Endothelial cell of umbilical vein (primary cell): ENCODE results near the gene VSTM4. TPM values are rescaled to one million over a fixed set of nuclear protein-coding genes. Genes with fewer than 3 reads are reported as not detected.

Experiments used
- BruUV-seq: library from RNA; stranded (reverse); fragments of 400-500 nt; replicated peaks from 2 replicates; lab custom pipeline; 2021; lab: Mats Ljungman, UMichigan
- CTCF ChIA-PET: fragments of 300-600, 350-600 bp; sonication (Branson Sonifier 250); formaldehyde crosslinking; loops from one replicate; lab custom pipeline; 2021; ENCODE audit warnings: antibody characterized with exemption, inconsistent platforms; lab: Charles Lee
- POLR2A ChIA-PET: fragments of 300-600, 350-600 bp; sonication (Branson Sonifier 250); formaldehyde crosslinking; loops from one replicate; lab custom pipeline; 2021; ENCODE audit warnings: antibody characterized with exemption, inconsistent platforms; lab: Charles Lee
- DNase-seq: peaks from one replicate; pipeline ENCODE4 v3.0.0-alpha.2; 2011; ENCODE audit warnings: low read depth, low spot score
- FAIRE-seq: peaks from 2 replicates; lab custom pipeline; 2011; peaks lifted over from hg19 to GRCh38; lab: Jason Lieb, UNC
- H2AFZ ChIP-seq: 2 replicates; pipeline ENCODE4 v1.6.0; 2012; ENCODE audit warnings: low read depth, low read length, control low read depth, inconsistent platforms
- H3K27ac ChIP-seq: 2 replicates; pipeline ENCODE4 v1.5.1; 2011; ENCODE audit warnings: low read depth, mild to moderate bottlenecking, control low read depth, low read length, moderate library complexity; ENCODE audit not compliant: insufficient read depth
- H3K27me3 ChIP-seq, 2 experiments: 2 replicates each; pipeline versions ENCODE4 v1.6.0 to v1.6.1; 2011; ENCODE audit warnings: low read length in 2 of 2, mixed read lengths in 1 of 2; ENCODE audit not compliant: control insufficient read depth in 2 of 2, insufficient read depth in 2 of 2
- H3K36me3 ChIP-seq, 2 experiments: 2 replicates in 1 of 2; 3 replicates in 1 of 2; pipeline ENCODE4 v1.5.1; 2011; ENCODE audit warnings: low read length in 2 of 2, mild to moderate bottlenecking in 1 of 2, moderate library complexity in 1 of 2; ENCODE audit not compliant: control insufficient read depth in 2 of 2, insufficient read depth in 2 of 2; ENCODE audit errors: extremely low read depth in 1 of 2
- H3K4me1 ChIP-seq: 3 replicates; pipeline ENCODE4 v1.5.1; 2011; ENCODE audit warnings: mild to moderate bottlenecking, low read length; ENCODE audit not compliant: control insufficient read depth, insufficient read depth; ENCODE audit errors: extremely low read depth
- H3K4me2 ChIP-seq: 2 replicates; pipeline ENCODE4 v1.6.1; 2011; ENCODE audit warnings: low read length, control low read depth, mixed read lengths; ENCODE audit not compliant: insufficient read depth
- H3K4me3 ChIP-seq, 3 experiments: fragments of 200-600 bp in 1 of 3; sonication (generic), shearing (Covaris generic) in 1 of 3; replicated peaks in 1 of 3; 2 replicates each; pipeline ENCODE4 v1.5.1; 2011 to 2016; ENCODE audit warnings: control low read depth in 3 of 3, low read length in 3 of 3, mild to moderate bottlenecking in 2 of 3, inconsistent platforms in 1 of 3, low read depth in 1 of 3, moderate library complexity in 1 of 3; ENCODE audit not compliant: insufficient read depth in 1 of 3
- H3K79me2 ChIP-seq: 2 replicates; pipeline ENCODE4 v1.6.0; 2012; ENCODE audit warnings: low read length, inconsistent platforms; ENCODE audit not compliant: control insufficient read depth, insufficient read depth
- H3K9ac ChIP-seq: replicated peaks from 2 replicates; pipeline ENCODE3; 2011; ENCODE audit warnings: low read length, control low read depth; ENCODE audit not compliant: insufficient read depth; ENCODE audit errors: extremely low read depth
- H3K9me1 ChIP-seq: replicated peaks from 3 replicates; pipeline ENCODE4 v1.6.0; 2011; ENCODE audit warnings: mild to moderate bottlenecking, low read length; ENCODE audit not compliant: control insufficient read depth, insufficient read depth; ENCODE audit errors: extremely low read depth
- H3K9me3 ChIP-seq: replicated peaks from 2 replicates; pipeline ENCODE4 v1.5.1; 2012; ENCODE audit warnings: low read length, inconsistent platforms; ENCODE audit not compliant: control insufficient read depth, insufficient read depth
- H4K20me1 ChIP-seq: replicated peaks from 2 replicates; pipeline ENCODE3; 2011; ENCODE audit warnings: mild to moderate bottlenecking, low read length; ENCODE audit not compliant: control insufficient read depth, insufficient read depth; ENCODE audit errors: extremely low read depth
- EZH2 ChIP-seq: IDR thresholded peaks from 2 replicates; pipeline ENCODE4 v1.6.1; 2012; ENCODE audit warnings: borderline replicate concordance, low read depth, mild to moderate bottlenecking, moderate library complexity, low read length, inconsistent platforms; ENCODE audit not compliant: severe bottlenecking
- FOS ChIP-seq: IDR thresholded peaks from 2 replicates; pipeline ENCODE4 v1.6.1; 2011; ENCODE audit warnings: mild to moderate bottlenecking, low read length, moderate library complexity, borderline replicate concordance; ENCODE audit not compliant: insufficient read depth
- GATA2 ChIP-seq: IDR thresholded peaks from 2 replicates; pipeline ENCODE4 v1.7.0; 2011; ENCODE audit warnings: low read depth, mild to moderate bottlenecking, moderate library complexity, mixed read lengths, low read length; ENCODE audit not compliant: insufficient read length, insufficient read depth
- JUN ChIP-seq: IDR thresholded peaks from 2 replicates; pipeline ENCODE4 v1.6.1; 2011; ENCODE audit warnings: borderline replicate concordance, low read depth; ENCODE audit not compliant: insufficient read length, insufficient read depth
- MYC ChIP-seq: IDR thresholded peaks from one replicate; pipeline ENCODE4 v1.6.1; 2011; ENCODE audit warnings: mild to moderate bottlenecking, low read depth, low read length
- POLR2A ChIP-seq: IDR thresholded peaks from 2 replicates; pipeline ENCODE4 v1.6.1; 2012; ENCODE audit warnings: low read depth, mild to moderate bottlenecking, control low read depth, low read length
- POLR2AphosphoS5 ChIP-seq: IDR thresholded peaks from 2 replicates; pipeline ENCODE4 v1.6.1; 2012; ENCODE audit warnings: low read depth, mild to moderate bottlenecking, control low read depth, low read length, moderate library complexity; ENCODE audit not compliant: insufficient read depth
- dilution Hi-C: fragments of 300-500 bp; cut with MboI; formaldehyde crosslinking; loops from one replicate; pipeline ENCODE4 v1.15.0; 2019; ENCODE audit warnings: low sequenced_read_pairs; ENCODE audit not compliant: extremely low pct_ligation_motif_present
- intact Hi-C: fragments of 100-400 bp; cut with micrococcal nuclease; formaldehyde crosslinking; loops from one replicate; pipeline ENCODE4 v1.10.0; 2022
- polyA plus RNA-seq, 4 experiments: library from polyadenylated mRNA; depleted of rRNA in 3 of 4; stranded (reverse) in 3 of 4; unstranded in 1 of 4; fragments of >200 nt; gene quantifications; 2 replicates each; pipeline versions ENCODE4 v1.2.1 to v1.2.3, GENCODE V29; 2011 to 2012; ENCODE audit warnings: missing spikeins in 1 of 4
- total RNA-seq: library from RNA; stranded (reverse); gene quantifications from 2 replicates; pipeline ENCODE4 v1.2.3, GENCODE V29; 2021
- TF ChIP-seq, protein P1 (sequence below), 2 donors: IDR thresholded peaks; 1 replicate in 1 of 2; 2 replicates in 1 of 2; pipeline ENCODE4 v1.5.1; 2011; ENCODE audit warnings: low read length in 2 of 2, mild to moderate bottlenecking in 2 of 2, moderate library complexity in 2 of 2, control low read depth in 1 of 2, inconsistent platforms in 1 of 2, low read depth in 1 of 2; ENCODE audit not compliant: insufficient read depth in 1 of 2; ENCODE audit errors: extremely low read depth in 1 of 2
- TF ChIP-seq, protein P2 (sequence below): IDR thresholded peaks from 2 replicates; pipeline ENCODE4 v1.6.1; 2011; ENCODE audit not compliant: insufficient read depth, insufficient read length

Gene VSTM4
- total and polyA plus RNA-seq, 2 donors (not counting 3 experiments of a cell fraction or from before 2014, with no cell fraction given): 0.07 TPM

DNA sequence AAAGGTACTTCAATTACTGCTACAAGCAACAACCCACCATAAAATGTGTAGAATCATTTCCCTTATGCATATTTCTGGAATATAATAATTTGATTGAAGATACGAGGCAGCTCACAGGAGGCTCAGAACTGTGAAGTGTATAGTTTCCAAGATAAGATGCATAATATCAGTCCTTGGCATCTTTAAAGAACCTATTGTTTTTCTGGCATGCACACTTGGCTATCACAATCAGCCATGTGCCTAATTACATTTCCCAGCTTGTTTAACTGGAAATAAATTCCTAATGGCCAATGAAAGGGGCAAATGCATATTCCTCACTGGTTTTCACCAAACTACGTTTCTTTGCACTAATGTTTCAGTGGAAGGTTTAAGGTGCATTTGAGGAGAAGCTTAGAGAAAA, 92.3 kb downstream of the VSTM4 start:
- H3K4me3 ChIP-seq: no peak overlapping the region
- DNase-seq (no peak), FAIRE-seq (no peak)
- TF ChIP-seq MYC (no peak), GATA2 (no peak), POLR2A (no peak), EZH2 (no peak), POLR2AphosphoS5 (no peak), JUN (no peak), FOS (no peak)
- TF ChIP-seq, protein P1, sequence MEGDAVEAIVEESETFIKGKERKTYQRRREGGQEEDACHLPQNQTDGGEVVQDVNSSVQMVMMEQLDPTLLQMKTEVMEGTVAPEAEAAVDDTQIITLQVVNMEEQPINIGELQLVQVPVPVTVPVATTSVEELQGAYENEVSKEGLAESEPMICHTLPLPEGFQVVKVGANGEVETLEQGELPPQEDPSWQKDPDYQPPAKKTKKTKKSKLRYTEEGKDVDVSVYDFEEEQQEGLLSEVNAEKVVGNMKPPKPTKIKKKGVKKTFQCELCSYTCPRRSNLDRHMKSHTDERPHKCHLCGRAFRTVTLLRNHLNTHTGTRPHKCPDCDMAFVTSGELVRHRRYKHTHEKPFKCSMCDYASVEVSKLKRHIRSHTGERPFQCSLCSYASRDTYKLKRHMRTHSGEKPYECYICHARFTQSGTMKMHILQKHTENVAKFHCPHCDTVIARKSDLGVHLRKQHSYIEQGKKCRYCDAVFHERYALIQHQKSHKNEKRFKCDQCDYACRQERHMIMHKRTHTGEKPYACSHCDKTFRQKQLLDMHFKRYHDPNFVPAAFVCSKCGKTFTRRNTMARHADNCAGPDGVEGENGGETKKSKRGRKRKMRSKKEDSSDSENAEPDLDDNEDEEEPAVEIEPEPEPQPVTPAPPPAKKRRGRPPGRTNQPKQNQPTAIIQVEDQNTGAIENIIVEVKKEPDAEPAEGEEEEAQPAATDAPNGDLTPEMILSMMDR (IDR thresholded peaks at IDR 0.05; ENCODE audit: extremely low read depth in 1 of 2, insufficient read depth in 1 of 2, low read depth in 1 of 2, low read length in 2 of 2): no peak
- TF ChIP-seq, protein P2, sequence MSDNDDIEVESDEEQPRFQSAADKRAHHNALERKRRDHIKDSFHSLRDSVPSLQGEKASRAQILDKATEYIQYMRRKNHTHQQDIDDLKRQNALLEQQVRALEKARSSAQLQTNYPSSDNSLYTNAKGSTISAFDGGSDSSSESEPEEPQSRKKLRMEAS: no peak
- no peaks in the 10 kb centered on the region for H3K79me2 ChIP-seq
- H3K4me1 ChIP-seq: no peaks in the 10 kb centered on the region
- H3K27me3 ChIP-seq: no peaks in the 10 kb centered on the region
- ChIA-PET CTCF (no interaction called here), POLR2A (no interaction called here)
- BruUV-seq: no TSS peak
- H3K9ac ChIP-seq: no peak overlapping the region
- no peaks in the 10 kb centered on the region for H3K36me3 ChIP-seq
- H3K9me3 ChIP-seq: no peaks in the 10 kb centered on the region
- H3K4me2 ChIP-seq: no peak overlapping the region
- H2AFZ ChIP-seq: no peak overlapping the region
- intact Hi-C loops (no loop called here), dilution Hi-C loops (no loop called here)
- H4K20me1 ChIP-seq: no peaks in the 10 kb centered on the region
- H3K9me1 ChIP-seq: no peaks in the 10 kb centered on the region
- H3K27ac ChIP-seq: no peak overlapping the region
